NCI-H187 treated with DMSO at 0.1 percent for 48 hours (cell line): ENCODE data around the gene NPIPB5.
"Not testable (repeated sequence)": the region's sequence is repeated elsewhere in the genome, so short reads cannot be mapped to it uniquely, and the experiment has no call there.

Experiments used
- DNase-seq: peaks from one replicate; lab custom pipeline; 2025; lab: John Stamatoyannopoulos, UW

The NPIPB5 gene

DNA sequence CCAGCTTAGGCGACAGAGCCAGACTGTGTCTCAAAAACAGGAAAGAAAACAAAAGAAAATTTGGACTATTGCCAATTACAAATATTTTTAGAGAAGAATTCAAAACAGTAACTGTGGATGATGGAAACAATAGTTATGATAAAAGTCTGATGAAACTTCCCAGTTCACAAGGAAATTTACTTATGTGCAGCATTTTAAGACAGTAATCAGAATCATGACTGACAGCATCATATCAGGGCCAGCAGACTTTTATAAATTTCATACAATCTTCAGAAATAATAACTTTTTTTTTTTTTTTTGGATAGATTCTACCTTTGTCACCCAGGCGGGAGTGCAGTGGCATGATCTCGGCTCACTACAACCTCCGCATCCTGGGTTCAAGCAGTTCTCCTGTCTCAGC lies at the start of gene NPIPB5:
NPIPB5 (plus strand) TSS at position 301 of the 400 bp plus-strand sequence. CDS start 2,911 bp downstream, outside the sequence.
- not testable (repeated sequence) for DNase-seq

DNA sequence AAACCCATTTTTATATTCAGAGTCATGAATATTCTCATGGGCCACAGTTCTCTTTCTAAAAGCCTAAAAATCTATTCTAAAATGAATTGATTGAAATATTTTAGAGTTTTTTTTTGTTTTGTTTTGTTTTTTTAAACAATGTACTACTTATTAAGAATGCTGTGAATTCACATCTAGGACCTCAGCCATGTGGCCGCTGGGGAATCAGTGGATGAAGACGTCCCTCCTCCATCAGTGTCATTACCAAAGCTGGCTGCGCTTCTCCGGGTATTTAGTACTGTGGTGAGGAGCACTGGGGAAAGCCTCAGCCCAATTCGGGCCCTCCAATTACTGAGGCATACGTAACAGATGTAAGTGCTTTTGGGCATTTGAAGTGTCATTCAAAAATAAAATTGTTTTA lies 41.8 kb upstream of the NPIPB5 start:
- not testable (repeated sequence) for DNase-seq

- DNase-seq: not testable (repeated sequence)
These were observed 27.3 kb downstream of the NPIPB5 start for GRCh38 chr16:22537996-22538395.

DNA sequence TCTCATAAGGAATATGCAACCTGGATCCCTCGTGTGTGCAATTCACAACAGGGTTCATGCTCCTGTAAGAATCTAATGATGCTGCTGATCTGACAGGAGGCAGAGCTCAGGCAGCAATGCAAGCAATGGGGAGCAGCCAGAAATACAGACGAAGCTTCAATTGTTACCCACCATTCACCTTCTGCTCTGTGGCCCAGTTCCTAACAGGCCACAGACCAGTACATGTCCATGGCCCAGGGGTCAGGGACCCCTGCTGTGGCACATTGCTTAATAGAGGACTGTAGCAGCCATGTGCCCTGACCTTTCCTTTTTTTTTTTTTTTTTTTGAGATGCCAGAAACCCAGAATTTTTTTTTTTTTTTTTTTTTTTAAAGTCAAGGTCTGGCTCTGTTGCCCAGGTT lies 34.1 kb downstream of the NPIPB5 start:
- DNase-seq: not testable (repeated sequence)

- DNase-seq: not testable (repeated sequence)
These were observed 35.9 kb downstream of the NPIPB5 start for GRCh38 chr16:22546630-22547029.

GRCh38 chr16:22547170-22547765 lies 36.6 kb downstream of the NPIPB5 start:
- not testable (repeated sequence) for DNase-seq

- DNase-seq: not testable (repeated sequence)
These were observed 39.2 kb downstream of the NPIPB5 start for GRCh38 chr16:22549853-22550252.

- not testable (repeated sequence) for DNase-seq
These were observed 40.5 kb downstream of the NPIPB5 start for GRCh38 chr16:22551143-22551542.

DNA sequence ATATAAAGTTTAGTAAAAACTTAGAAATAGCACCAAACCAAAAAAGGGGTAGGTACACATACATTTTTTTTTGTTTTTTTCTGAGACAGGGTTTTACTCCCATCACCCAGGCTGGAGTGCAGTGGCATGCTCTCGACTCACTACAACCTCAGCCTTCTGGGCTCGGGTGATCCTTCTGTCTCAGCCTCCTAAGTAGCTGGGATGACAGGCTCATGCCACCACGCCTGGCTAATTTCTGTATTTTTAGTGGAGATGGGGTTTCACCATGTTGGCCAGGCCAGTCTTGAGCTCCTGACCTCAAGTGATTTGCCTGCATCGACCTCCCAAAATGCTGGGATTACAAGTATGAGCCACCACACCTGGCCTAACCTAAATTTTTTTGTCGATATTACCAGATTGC lies 41.0 kb downstream of the NPIPB5 start:
- not testable (repeated sequence) for DNase-seq

DNA sequence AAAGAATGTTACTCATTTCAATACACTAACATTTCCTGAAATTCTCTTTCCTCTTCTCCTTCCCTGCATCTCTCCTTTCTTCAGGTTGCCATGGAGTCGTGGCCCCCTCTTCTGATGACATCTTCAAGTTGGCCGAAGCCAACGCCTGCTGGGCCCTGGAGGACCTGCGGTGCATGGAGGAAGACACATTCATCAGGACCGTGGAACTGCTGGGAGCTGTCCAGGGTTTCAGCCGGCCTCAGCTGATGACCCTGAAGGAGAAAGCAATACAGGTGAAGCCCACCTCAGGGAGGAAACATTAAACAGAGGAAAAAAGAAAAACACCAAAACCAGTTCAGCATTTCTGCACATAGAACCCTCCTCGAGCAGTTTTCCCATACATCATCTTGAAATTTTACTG lies 46.1 kb downstream of the NPIPB5 start:
- not testable (repeated sequence) for DNase-seq
